RWPE2 (cell line): ENCODE results near the gene PDE8B.

Experiments used
- ATAC-seq: fragments of 200-7000 bp; cut with Tn5 transposase; 3 replicates; pipeline ENCODE4 v1.9.1; 2021; ENCODE audit warnings: low read depth
- DNase-seq: peaks from one replicate; pipeline ENCODE4 v3.0.0-alpha.2; 2020; ENCODE audit warnings: low spot score
- H3K27ac ChIP-seq: fragments of 450-650 bp; 2 replicates; pipeline ENCODE4 v1.5.1; 2017; ENCODE audit warnings: mild to moderate bottlenecking; ENCODE audit not compliant: poor library complexity, severe bottlenecking
- H3K27me3 ChIP-seq: fragments of 250-450 bp; sonication (Bioruptor Pico); 2 replicates; pipeline ENCODE4 v1.5.1; 2021; ENCODE audit warnings: mild to moderate bottlenecking, moderate library complexity; ENCODE audit not compliant: insufficient read depth, poor library complexity, severe bottlenecking
- H3K36me3 ChIP-seq: fragments of 250-450 bp; sonication (Bioruptor Pico); 2 replicates; pipeline ENCODE4 v1.5.1; 2020; ENCODE audit warnings: low read depth, mild to moderate bottlenecking, moderate library complexity
- H3K4me1 ChIP-seq: fragments of 250-450 bp; sonication (Bioruptor Pico); 2 replicates; pipeline ENCODE4 v1.5.1; 2021; ENCODE audit warnings: mild to moderate bottlenecking, moderate library complexity; ENCODE audit not compliant: insufficient read depth, poor library complexity, severe bottlenecking
- H3K4me3 ChIP-seq: fragments of 250-450 bp; sonication (Bioruptor Pico); 2 replicates; pipeline ENCODE4 v1.5.1; 2021; ENCODE audit warnings: mild to moderate bottlenecking, moderate library complexity; ENCODE audit not compliant: severe bottlenecking
- H3K9me3 ChIP-seq: fragments of 250-450 bp; sonication (Bioruptor Pico); 2 replicates; pipeline ENCODE4 v1.5.1; 2021; ENCODE audit warnings: mild to moderate bottlenecking, moderate library complexity; ENCODE audit not compliant: severe bottlenecking
- TF ChIP-seq, protein P1 (sequence below): fragments of 450-650 bp; IDR thresholded peaks from one replicate; pipeline ENCODE4 v1.5.1; 2017; ENCODE audit warnings: mild to moderate bottlenecking, moderate library complexity; ENCODE audit not compliant: poor library complexity, severe bottlenecking

Gene PDE8B

GRCh38 chr5:77424921-77425320 lies 214.4 kb downstream of the PDE8B start:
- no peak overlapping the region for H3K4me3 ChIP-seq
- ATAC-seq: no peak
- TF ChIP-seq, protein P1, sequence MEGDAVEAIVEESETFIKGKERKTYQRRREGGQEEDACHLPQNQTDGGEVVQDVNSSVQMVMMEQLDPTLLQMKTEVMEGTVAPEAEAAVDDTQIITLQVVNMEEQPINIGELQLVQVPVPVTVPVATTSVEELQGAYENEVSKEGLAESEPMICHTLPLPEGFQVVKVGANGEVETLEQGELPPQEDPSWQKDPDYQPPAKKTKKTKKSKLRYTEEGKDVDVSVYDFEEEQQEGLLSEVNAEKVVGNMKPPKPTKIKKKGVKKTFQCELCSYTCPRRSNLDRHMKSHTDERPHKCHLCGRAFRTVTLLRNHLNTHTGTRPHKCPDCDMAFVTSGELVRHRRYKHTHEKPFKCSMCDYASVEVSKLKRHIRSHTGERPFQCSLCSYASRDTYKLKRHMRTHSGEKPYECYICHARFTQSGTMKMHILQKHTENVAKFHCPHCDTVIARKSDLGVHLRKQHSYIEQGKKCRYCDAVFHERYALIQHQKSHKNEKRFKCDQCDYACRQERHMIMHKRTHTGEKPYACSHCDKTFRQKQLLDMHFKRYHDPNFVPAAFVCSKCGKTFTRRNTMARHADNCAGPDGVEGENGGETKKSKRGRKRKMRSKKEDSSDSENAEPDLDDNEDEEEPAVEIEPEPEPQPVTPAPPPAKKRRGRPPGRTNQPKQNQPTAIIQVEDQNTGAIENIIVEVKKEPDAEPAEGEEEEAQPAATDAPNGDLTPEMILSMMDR: no peak

DNA sequence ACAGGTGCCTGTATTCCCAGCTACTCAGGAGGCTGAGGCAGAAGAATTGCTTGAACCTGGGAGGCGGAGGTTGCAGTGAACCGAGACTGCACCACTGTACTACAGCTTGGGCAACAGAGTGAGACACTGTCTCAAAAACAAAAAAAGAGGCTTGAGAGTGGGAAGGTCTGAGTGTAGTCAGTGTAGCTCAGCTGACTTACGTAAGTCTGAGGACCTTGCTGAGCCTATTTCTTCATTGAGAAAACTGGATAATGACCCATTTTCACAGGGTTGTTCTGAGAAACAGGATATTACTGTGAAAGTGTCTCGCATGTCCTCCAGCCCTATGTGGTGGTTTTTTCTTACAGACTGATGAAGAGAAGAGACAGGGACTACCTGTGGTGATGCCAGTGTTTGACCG lies 214.9 kb downstream of the PDE8B start:
- TF ChIP-seq, protein P1: no peak
- Histone ChIP-seq H3K4me3 (no peak overlapping the region), H3K36me3 (peaks cover 23% of the 10 kb centered on the region), H3K4me1 (no peaks in the 10 kb centered on the region), H3K27me3 (no peaks in the 10 kb centered on the region), H3K27ac (no peak overlapping the region), H3K9me3 (no peaks in the 10 kb centered on the region)
- DNase-seq: no peak
- no peak for ATAC-seq

More at GRCh38 chr5:77424921-77425320, 214.4 kb downstream of the PDE8B start:
- no peaks in the 10 kb centered on the region for H3K9me3 ChIP-seq
- H3K4me1 ChIP-seq: no peaks in the 10 kb centered on the region
- no peaks in the 10 kb centered on the region for H3K27me3 ChIP-seq
- DNase-seq: no peak
- no peak overlapping the region for H3K27ac ChIP-seq
- peaks cover 21% of the 10 kb centered on the region for H3K36me3 ChIP-seq

DNA sequence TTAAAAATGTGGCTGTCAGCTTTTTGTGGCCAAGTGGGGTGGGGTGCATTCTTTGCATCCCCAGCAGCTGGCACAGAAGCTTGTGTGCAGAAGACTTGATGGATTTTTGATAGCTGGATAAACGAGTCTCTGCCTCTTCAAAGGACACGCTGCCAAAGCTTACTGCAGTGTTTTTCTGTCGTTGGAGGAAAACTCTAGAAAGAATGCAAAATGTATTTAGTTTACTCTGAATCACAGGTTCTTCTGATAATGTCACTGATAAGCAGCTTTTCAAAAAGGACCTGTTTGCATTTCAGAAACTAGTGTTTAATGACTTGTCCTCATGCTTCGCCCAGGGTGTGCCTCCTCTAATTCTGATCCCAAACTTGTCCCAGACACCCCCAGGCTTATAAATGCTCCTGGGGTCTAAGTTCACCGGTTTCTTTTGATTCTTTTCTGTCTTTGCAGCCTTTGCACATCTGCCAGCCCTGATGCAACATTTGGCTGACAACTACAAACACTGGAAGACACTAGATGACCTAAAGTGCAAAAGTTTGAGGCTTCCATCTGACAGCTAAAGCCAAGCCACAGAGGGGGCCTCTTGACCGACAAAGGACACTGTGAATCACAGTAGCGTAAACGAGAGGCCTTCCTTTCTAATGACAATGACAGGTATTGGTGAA lies 215.6 kb downstream of the PDE8B start:
- Histone ChIP-seq H3K36me3 (peaks cover 30% of the 10 kb centered on the region), H3K4me1 (no peaks in the 10 kb centered on the region), H3K4me3 (no peak overlapping the region), H3K9me3 (no peaks in the 10 kb centered on the region), H3K27ac (no peak overlapping the region), H3K27me3 (no peaks in the 10 kb centered on the region)
- TF ChIP-seq, protein P1: no peak
- no peak for ATAC-seq
- DNase-seq: no peak

GRCh38 chr5:77426670-77427069 lies 216.2 kb downstream of the PDE8B start:
- H3K9me3 ChIP-seq: no peaks in the 10 kb centered on the region
- H3K4me1 ChIP-seq: no peaks in the 10 kb centered on the region
- H3K36me3 ChIP-seq: peaks cover 34% of the 10 kb centered on the region
- H3K4me3 ChIP-seq: no peak overlapping the region
- ATAC-seq (peak; percentile 59), DNase-seq (no peak)
- no peaks in the 10 kb centered on the region for H3K27me3 ChIP-seq
- H3K27ac ChIP-seq: no peak overlapping the region
- TF ChIP-seq, protein P1: no peak

DNA sequence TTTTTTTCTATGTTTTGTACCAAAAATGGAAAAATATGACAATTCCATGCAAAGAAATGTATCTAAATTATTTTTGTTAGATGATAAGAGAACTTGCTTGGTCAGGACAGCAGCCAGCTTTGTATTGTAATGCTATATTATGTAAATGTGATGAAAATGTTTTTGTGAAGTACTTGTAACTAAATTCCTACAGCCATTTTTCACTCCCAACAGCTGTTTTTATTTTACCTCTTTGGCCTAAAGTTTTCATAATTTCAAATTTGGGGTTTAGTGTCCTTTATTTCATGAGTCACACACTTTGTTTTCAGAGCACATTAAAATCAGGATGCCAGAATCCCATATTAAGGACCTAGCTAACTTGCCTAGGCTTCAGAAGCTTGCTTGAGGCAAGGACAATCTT lies 217.5 kb downstream of the PDE8B start:
- H3K36me3 ChIP-seq: peaks cover 47% of the 10 kb centered on the region
- no peaks in the 10 kb centered on the region for H3K9me3 ChIP-seq
- no peak for ATAC-seq
- no peak overlapping the region for H3K4me3 ChIP-seq
- H3K27ac ChIP-seq: no peak overlapping the region
- no peaks in the 10 kb centered on the region for H3K4me1 ChIP-seq
- DNase-seq: no peak
- TF ChIP-seq, protein P1: no peak
- H3K27me3 ChIP-seq: no peaks in the 10 kb centered on the region
